MCF 10A (cell line): Measurements from ENCODE around the gene IKZF3. TPM values are rescaled to one million over a fixed set of nuclear protein-coding genes. Genes with fewer than 3 reads are reported as not detected.

Source experiments
- BruUV-seq: library from RNA; stranded (reverse); fragments of 400-500 nt; replicated peaks from 2 replicates; lab custom pipeline; 2021; lab: Mats Ljungman, UMichigan
- CTCF ChIA-PET: fragments of 300-600 bp; sonication (Branson Sonifier 250); formaldehyde crosslinking; extraction: SDS; loops from one replicate; lab custom pipeline; 2021; ENCODE audit warnings: antibody characterized with exemption, inconsistent platforms; lab: Yijun Ruan, JAX
- POLR2A ChIA-PET: fragments of 300-600, 350-650 bp; sonication (Branson Sonifier 250); formaldehyde crosslinking; extraction: SDS; loops from one replicate; lab custom pipeline; 2020; ENCODE audit warnings: antibody characterized with exemption, inconsistent platforms; lab: Yijun Ruan, JAX
- DNase-seq: peaks from one replicate; pipeline ENCODE4 v3.0.0-alpha.2; 2018; ENCODE audit not compliant: unreplicated experiment
- H3K27ac Mint-ChIP-seq: one replicate; pipeline ENCODE4 v1.8.0; 2022; ENCODE audit warnings: mild to moderate bottlenecking, low read depth, mixed read lengths; ENCODE audit not compliant: unreplicated experiment
- H3K27me3 Mint-ChIP-seq: one replicate; pipeline ENCODE4 v1.8.0; 2022; ENCODE audit warnings: mixed read lengths; ENCODE audit not compliant: insufficient read depth, unreplicated experiment
- H3K36me3 Mint-ChIP-seq: one replicate; pipeline ENCODE4 v1.8.0; 2022; ENCODE audit warnings: mild to moderate bottlenecking, moderate library complexity, mixed read lengths; ENCODE audit not compliant: insufficient read depth, unreplicated experiment
- H3K4me1 Mint-ChIP-seq: one replicate; pipeline ENCODE4 v1.8.0; 2022; ENCODE audit warnings: mixed read lengths; ENCODE audit not compliant: insufficient read depth, unreplicated experiment
- H3K4me3 Mint-ChIP-seq: one replicate; pipeline ENCODE4 v1.8.0; 2022; ENCODE audit warnings: mild to moderate bottlenecking, moderate library complexity, mixed read lengths; ENCODE audit not compliant: unreplicated experiment
- H3K9me3 Mint-ChIP-seq: one replicate; pipeline ENCODE4 v1.8.0; 2022; ENCODE audit warnings: mixed read lengths; ENCODE audit not compliant: unreplicated experiment
- intact Hi-C: fragments of 100-400 bp; cut with micrococcal nuclease; formaldehyde crosslinking; loops from 2 replicates; pipeline ENCODE4 v1.14.1; 2022
- total RNA-seq: library from RNA; stranded (reverse); gene quantifications from 2 replicates; pipeline ENCODE4 v1.2.3, GENCODE V29; 2022
- TF ChIP-seq, protein P1 (sequence below): fragments of 200-600 bp; IDR thresholded peaks from one replicate; pipeline ENCODE4 v1.8.0; 2022; ENCODE audit warnings: antibody characterized with exemption, mild to moderate bottlenecking; ENCODE audit not compliant: unreplicated experiment

IKZF3 gene
- total RNA-seq, 1 experiment from 2014 or later: not detected

DNA sequence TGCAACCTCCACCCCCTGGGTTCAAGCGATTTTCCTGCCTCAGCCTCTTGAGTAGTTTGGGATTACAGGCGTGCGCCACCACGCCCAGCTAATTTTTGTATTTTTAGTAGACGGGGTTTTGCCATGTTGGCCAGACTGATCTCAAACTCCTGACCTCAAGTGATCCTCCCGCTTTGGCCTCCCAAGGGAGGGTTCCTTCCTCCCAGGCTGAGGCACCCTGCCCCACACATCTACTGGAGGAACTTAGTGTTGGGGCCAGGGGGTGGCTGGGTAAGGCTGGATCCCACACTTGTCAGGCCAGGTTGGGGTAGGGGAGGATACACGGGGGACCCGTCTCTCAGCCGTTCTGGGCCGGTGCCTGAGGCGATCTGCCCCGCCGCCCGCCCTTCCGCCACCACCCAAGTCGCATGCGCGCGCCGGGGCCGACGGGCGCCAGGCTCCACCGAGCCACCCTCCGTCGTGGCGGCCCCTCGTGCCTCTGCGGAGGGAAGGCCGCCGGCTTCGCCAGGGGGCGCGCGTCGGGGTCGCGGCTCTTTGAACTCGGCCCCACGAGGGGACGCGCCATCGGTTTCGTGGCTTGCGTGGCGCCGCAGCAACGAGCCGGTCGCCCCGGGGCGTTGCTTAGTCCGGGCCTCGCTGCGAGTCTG, 110.5 kb downstream of the IKZF3 start:
- POLR2A ChIA-PET: interaction anchor here (0.5 to 5.5 kb wide), 7 partner anchors 15 to 134 kb away, joined by 3 to 36 read pairs (median 6); partner anchors contain the start of genes ERBB2, GRB7 and PGAP3
- Mint-ChIP-seq H3K4me1 (no peaks in the 10 kb centered on the region), H3K9me3 (no peaks in the 10 kb centered on the region), H3K27ac (no peak overlapping the region), H3K36me3 (no peaks in the 10 kb centered on the region), H3K27me3 (peaks cover 38% of the 10 kb centered on the region), H3K4me3 (peak overlapping the region; percentile 70)
- no peak for DNase-seq
- CTCF ChIA-PET: interaction anchor here (0.6 to 5.1 kb wide), 18 partner anchors 13 to 225 kb away, joined by 3 to 50 read pairs (median 4); partner anchors contain the start of genes ERBB2 and MIEN1
- intact Hi-C loops: loop anchor here (1.0 to 5.0 kb wide), 3 partner anchors 116 to 227 kb away; partner anchors contain the start of genes PSMD3 and STARD3
- no TSS peak for BruUV-seq
- TF ChIP-seq, protein P1, sequence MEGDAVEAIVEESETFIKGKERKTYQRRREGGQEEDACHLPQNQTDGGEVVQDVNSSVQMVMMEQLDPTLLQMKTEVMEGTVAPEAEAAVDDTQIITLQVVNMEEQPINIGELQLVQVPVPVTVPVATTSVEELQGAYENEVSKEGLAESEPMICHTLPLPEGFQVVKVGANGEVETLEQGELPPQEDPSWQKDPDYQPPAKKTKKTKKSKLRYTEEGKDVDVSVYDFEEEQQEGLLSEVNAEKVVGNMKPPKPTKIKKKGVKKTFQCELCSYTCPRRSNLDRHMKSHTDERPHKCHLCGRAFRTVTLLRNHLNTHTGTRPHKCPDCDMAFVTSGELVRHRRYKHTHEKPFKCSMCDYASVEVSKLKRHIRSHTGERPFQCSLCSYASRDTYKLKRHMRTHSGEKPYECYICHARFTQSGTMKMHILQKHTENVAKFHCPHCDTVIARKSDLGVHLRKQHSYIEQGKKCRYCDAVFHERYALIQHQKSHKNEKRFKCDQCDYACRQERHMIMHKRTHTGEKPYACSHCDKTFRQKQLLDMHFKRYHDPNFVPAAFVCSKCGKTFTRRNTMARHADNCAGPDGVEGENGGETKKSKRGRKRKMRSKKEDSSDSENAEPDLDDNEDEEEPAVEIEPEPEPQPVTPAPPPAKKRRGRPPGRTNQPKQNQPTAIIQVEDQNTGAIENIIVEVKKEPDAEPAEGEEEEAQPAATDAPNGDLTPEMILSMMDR: no peak

DNA sequence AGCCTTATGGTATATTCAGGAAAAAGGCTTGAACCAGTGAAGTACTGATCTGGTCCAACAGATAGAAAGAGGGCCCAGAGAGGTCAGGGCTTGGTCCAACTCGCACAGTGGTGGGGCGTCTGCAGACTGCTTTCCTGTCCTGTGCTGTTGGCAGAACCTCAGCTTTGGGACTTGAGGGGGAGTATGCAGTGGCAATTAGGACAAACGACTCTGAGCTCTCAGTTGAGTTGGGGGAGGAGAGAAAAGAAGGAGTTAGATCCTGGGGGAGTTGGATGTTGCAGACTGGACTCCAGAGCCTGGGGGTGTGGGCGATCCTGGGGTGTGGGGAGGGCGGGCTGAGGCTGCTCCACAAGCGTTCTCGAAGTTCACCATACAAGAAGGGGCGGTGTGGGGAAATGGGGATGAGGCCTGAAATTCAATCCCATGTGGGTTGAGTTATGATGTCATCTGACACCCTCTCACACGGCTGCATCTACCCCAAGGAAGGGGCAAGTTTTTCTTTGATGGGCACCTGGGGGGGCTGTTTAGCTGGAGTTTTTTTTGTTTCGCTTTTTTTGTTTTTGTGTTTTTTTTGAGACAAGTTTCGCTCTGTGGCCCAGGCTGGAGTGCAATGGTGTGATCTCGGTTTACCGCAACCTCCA, 111.8 kb downstream of the IKZF3 start:
- POLR2A ChIA-PET: interaction anchor here (0.7 to 5.5 kb wide), 4 partner anchors 14 to 131 kb away, joined by 4 to 36 read pairs (median 9); partner anchors contain the start of genes ERBB2, GRB7 and MIEN1

DNA sequence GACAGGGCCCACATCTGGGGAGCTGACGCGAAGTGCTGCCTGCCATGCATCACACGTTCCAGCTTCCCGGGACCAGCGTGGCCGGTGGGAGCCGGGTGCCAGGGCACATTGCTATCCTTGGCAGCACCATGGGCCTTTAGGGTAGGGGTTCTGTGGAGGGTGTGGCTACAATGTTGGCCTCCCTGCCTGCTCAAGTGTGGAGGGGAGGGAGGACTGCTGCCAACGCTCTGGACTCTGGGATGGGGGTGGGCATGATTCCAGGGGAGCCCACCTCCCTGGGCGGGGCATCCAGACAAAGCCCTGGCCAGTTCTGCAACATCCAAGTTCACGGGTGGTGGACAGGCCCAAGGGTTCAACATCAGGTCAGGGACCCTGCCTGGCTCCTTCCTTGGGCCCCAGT, 112.5 kb downstream of the IKZF3 start:
- H3K36me3 Mint-ChIP-seq: peaks cover 4% of the 10 kb centered on the region
- H3K9me3 Mint-ChIP-seq: no peaks in the 10 kb centered on the region
- TF ChIP-seq, protein P1: no peak
- ChIA-PET CTCF (interaction anchor here (0.7 to 3.0 kb wide), 6 partner anchors 12 to 140 kb away, joined by 3 to 19 read pairs (median 4); partner anchors contain the start of genes MIEN1 and PNMT), POLR2A (interaction anchor here (5.5 kb wide), 1 partner anchor 13 kb away, joined by 36 read pairs; the partner anchor contains the start of gene GRB7)
- intact Hi-C loops: loop anchor here (5.0 kb wide), 1 partner anchor 114 kb away; the partner anchor contains the start of gene STARD3
- H3K4me1 Mint-ChIP-seq: no peaks in the 10 kb centered on the region
- no peak overlapping the region for H3K27ac Mint-ChIP-seq
- no peak overlapping the region for H3K4me3 Mint-ChIP-seq
- no TSS peak for BruUV-seq
- no peak for DNase-seq
- H3K27me3 Mint-ChIP-seq: peaks cover 18% of the 10 kb centered on the region

More for the DNA sequence above, 111.8 kb downstream of the IKZF3 start:
- Mint-ChIP-seq H3K36me3 (peaks cover 1% of the 10 kb centered on the region), H3K27me3 (peaks cover 25% of the 10 kb centered on the region), H3K4me1 (no peaks in the 10 kb centered on the region), H3K4me3 (no peak overlapping the region), H3K9me3 (no peaks in the 10 kb centered on the region), H3K27ac (no peak overlapping the region)
- intact Hi-C loops: loop anchor here (5.0 kb wide), 1 partner anchor 115 kb away; the partner anchor contains the start of gene STARD3
- CTCF ChIA-PET: interaction anchor here (0.5 to 5.1 kb wide), 14 partner anchors 18 to 256 kb away, joined by 3 to 50 read pairs (median 4); partner anchors contain the start of genes MIEN1 and PNMT
- BruUV-seq: no TSS peak
- TF ChIP-seq, protein P1: no peak
- no peak for DNase-seq
